Adrenal gland (tissue), 12 donors: Measurements from ENCODE around the gene TMEM38A. TPM values are rescaled to one million over a fixed set of nuclear protein-coding genes. Genes with fewer than 3 reads are reported as not detected.
A peak's percentile ranks its signal among the peaks of the same experiment; 100 is the strongest.
"Not testable (repeated sequence)": the region's sequence is repeated elsewhere in the genome, so short reads cannot be mapped to it uniquely, and the experiment has no call there.

Source experiments
- DNase-seq, 7 donors: peaks; one replicate each; pipeline ENCODE4 v3.0.0-alpha.2; 2019 to 2020
- H3K27ac ChIP-seq, 5 donors: fragments of 200-600 bp; sonication (generic) in 4 of 5; 1 replicate in 3 of 5; 2 replicates in 2 of 5; pipeline versions ENCODE4 v1.5.1 to v1.8.0; 2016 to 2020; ENCODE audit warnings: mild to moderate bottlenecking in 1 of 5
- H3K27me3 ChIP-seq: fragments of 200-600 bp; 2 replicates; pipeline ENCODE4 v1.8.0; 2021
- H3K36me3 ChIP-seq, 2 donors: fragments of 200-600 bp; replicated peaks in 1 of 2; 1 replicate in 1 of 2; 2 replicates in 1 of 2; pipeline versions ENCODE4 v1.5.1 to v1.8.0; 2018 to 2022
- H3K4me1 ChIP-seq, 2 donors: fragments of 200-600 bp; replicated peaks in 1 of 2; 1 replicate in 1 of 2; 2 replicates in 1 of 2; pipeline versions ENCODE4 v1.5.1 to v1.8.0; 2018 to 2021
- H3K4me3 ChIP-seq, 4 donors: fragments of 200-600 bp; sonication (generic) in 3 of 4; one replicate each; pipeline ENCODE4 v1.5.1; 2016 to 2018
- H3K9me3 ChIP-seq, 3 donors: fragments of 200-600 bp; sonication (generic) in 1 of 3; replicated peaks in 1 of 3; 1 replicate in 2 of 3; 2 replicates in 1 of 3; pipeline versions ENCODE4 v1.5.1 to v1.8.0; 2016 to 2021
- CTCF ChIP-seq, 6 experiments: fragments of 450-650 bp in 4 of 6; fragments of 200-600 bp in 2 of 6; sonication (generic) in 1 of 6; IDR thresholded peaks; 1 replicate in 5 of 6; 2 replicates in 1 of 6; pipeline versions ENCODE4 v1.5.1 to v1.8.0; 2016 to 2021; ENCODE audit warnings: antibody characterized with exemption in 6 of 6, mild to moderate bottlenecking in 2 of 6, moderate library complexity in 1 of 6
- POLR2A ChIP-seq, 2 donors: fragments of 450-650 bp; IDR thresholded peaks; one replicate each; pipeline ENCODE4 v1.6.1; 2017; ENCODE audit warnings: antibody characterized with exemption in 2 of 2, mild to moderate bottlenecking in 2 of 2, moderate library complexity in 1 of 2
- WGBS, 4 donors: extraction: QIAGEN DNeasy Blood & Tissue Kit in 2 of 4; methylation state at CpG; one replicate each; pipeline versions ENCODE4 v1.1.5 to v1.1.7; 2013 to 2017; 5-methylcytosine and 5-hydroxymethylcytosine counted together
- intact Hi-C, 2 donors: fragments of 100-400 bp; cut with DNase I; formaldehyde crosslinking; loops; one replicate each; pipeline versions ENCODE4 v1.14.1 to v1.15.0; 2022 to 2023
- polyA plus RNA-seq, 3 donors: library from polyadenylated mRNA; stranded (reverse); fragments of 200-250 nt in 2 of 3; fragments of 350-450 nt in 1 of 3; fragmentation: Illumina TruSeq in 1 of 3; extraction: RNeasy Lipid Tissue Mini Kit (QIAGEN cat#74804) in 1 of 3; gene quantifications; one replicate each; pipeline ENCODE4 v1.2.3, GENCODE V29; 2013 to 2014
- total RNA-seq, 9 donors: library from RNA; depleted of rRNA in 4 of 9; stranded (reverse); fragments of >200 nt in 4 of 9; fragments of 120-200 nt in 1 of 9; fragmentation: NEBNext Ultra II Directional in 1 of 9; extraction: Animal tissue kit (Norgen Biotek cat#: 25700) in 1 of 9; gene quantifications; one replicate each; pipeline versions ENCODE4 v1.1.0 to v1.2.4, GENCODE V29; 2013 to 2023
- donor health status: healthy with polysubstance abuse.
- donor health status: Bipolar disorder and iron deficiency.
- donor health status: DM: yes; HTN: yes; CAD: no.
- donor health status: DM: no; HTN: no; CAD: no.
- donor health status: DM: no; HTN: no; CAD: no.
- donor health status: DM: yes; HTN: yes; CAD: no.

TMEM38A gene
- total and polyA plus RNA-seq, 12 donors, result 2.2 to 10.4 (median 5.9) TPM

- no peaks in the 10 kb centered on the region for H3K27me3 ChIP-seq
- H3K36me3 ChIP-seq, result peaks cover 0 to 18% of the 10 kb centered on the region in 2 donors
- no peaks in the 10 kb centered on the region for H3K9me3 ChIP-seq
- peak overlapping the region in 3 of 4 donors; percentile 48 to 80 (median 55) for H3K4me3 ChIP-seq
- TF ChIP-seq POLR2A (IDR thresholded peaks at IDR 0.05), result no peak
- no peak for TF ChIP-seq CTCF (IDR thresholded peaks at IDR 0.05)
- 0 to 4% (median 1%) methylated on average over 7 to 31 of the region's 31 CpGs for WGBS, 4 donors
- H3K4me1 ChIP-seq, result peaks cover 7 to 19% of the 10 kb centered on the region in 2 donors
- intact Hi-C loops, result no loop called here
- peak overlapping the region; percentile 17 to 99 (median 66) for H3K27ac ChIP-seq
- peak; percentile 32 to 73 (median 49) for DNase-seq
Measured at GRCh38 chr19:16661480-16662034, 618 bp downstream of the TMEM38A start.

GRCh38 chr19:16668176-16668575, 7.2 kb downstream of the TMEM38A start:
- DNase-seq, result no peak
- no peaks in the 10 kb centered on the region for H3K27me3 ChIP-seq
- no peak overlapping the region for H3K4me3 ChIP-seq
- H3K36me3 ChIP-seq, result no peaks in the 10 kb centered on the region
- WGBS, 4 donors, result 88 to 97% (median 95%) methylated on average over 5 of the region's 5 CpGs
- H3K4me1 ChIP-seq, result no peaks in the 10 kb centered on the region
- H3K27ac ChIP-seq, result no peak overlapping the region
- intact Hi-C loops, result no loop called here
- TF ChIP-seq CTCF (IDR thresholded peaks at IDR 0.05) (no peak), POLR2A (IDR thresholded peaks at IDR 0.05) (no peak)
- H3K9me3 ChIP-seq, result no peaks in the 10 kb centered on the region

GRCh38 chr19:16668702-16669101, 7.8 kb downstream of the TMEM38A start:
- H3K36me3 ChIP-seq, H3K4me3 ChIP-seq, H3K9me3 ChIP-seq, intact Hi-C loops, H3K4me1 ChIP-seq, H3K27ac ChIP-seq, DNase-seq, H3K27me3 ChIP-seq: not testable (repeated sequence)
- WGBS, 4 donors, result 92 to 98% (median 94%) methylated on average over 4 of the region's 4 CpGs

GRCh38 chr19:16670291-16670690, 9.4 kb downstream of the TMEM38A start:
- H3K27me3 ChIP-seq, result no peaks in the 10 kb centered on the region
- H3K4me3 ChIP-seq, result no peak overlapping the region
- WGBS, 4 donors, result 92 to 99% (median 96%) methylated on average over 13 of the region's 13 CpGs
- no peak for TF ChIP-seq CTCF (IDR thresholded peaks at IDR 0.05)
- TF ChIP-seq POLR2A (IDR thresholded peaks at IDR 0.05), result no peak
- no peak overlapping the region for H3K27ac ChIP-seq
- no peaks in the 10 kb centered on the region for H3K36me3 ChIP-seq
- no peaks in the 10 kb centered on the region for H3K9me3 ChIP-seq
- no peaks in the 10 kb centered on the region for H3K4me1 ChIP-seq
- no peak for DNase-seq
- intact Hi-C loops, result no loop called here

- WGBS, 4 donors, result 76 to 90% (median 87%) methylated on average over 3 to 12 of the region's 12 CpGs
- Histone ChIP-seq H3K9me3 (no peaks in the 10 kb centered on the region), H3K27me3 (no peaks in the 10 kb centered on the region), H3K36me3 (no peaks in the 10 kb centered on the region), H3K27ac (no peak overlapping the region), H3K4me3 (no peak overlapping the region), H3K4me1 (no peaks in the 10 kb centered on the region)
- no peak for DNase-seq
- no peak for TF ChIP-seq POLR2A (IDR thresholded peaks at IDR 0.05)
- TF ChIP-seq CTCF (IDR thresholded peaks at IDR 0.05), result no peak
- intact Hi-C loops, result no loop called here
Measured at GRCh38 chr19:16671652-16672274, 10.8 kb downstream of the TMEM38A start.
